ENCODE data around the gene PROX2.

- TF ChIP-seq, protein P1, sequence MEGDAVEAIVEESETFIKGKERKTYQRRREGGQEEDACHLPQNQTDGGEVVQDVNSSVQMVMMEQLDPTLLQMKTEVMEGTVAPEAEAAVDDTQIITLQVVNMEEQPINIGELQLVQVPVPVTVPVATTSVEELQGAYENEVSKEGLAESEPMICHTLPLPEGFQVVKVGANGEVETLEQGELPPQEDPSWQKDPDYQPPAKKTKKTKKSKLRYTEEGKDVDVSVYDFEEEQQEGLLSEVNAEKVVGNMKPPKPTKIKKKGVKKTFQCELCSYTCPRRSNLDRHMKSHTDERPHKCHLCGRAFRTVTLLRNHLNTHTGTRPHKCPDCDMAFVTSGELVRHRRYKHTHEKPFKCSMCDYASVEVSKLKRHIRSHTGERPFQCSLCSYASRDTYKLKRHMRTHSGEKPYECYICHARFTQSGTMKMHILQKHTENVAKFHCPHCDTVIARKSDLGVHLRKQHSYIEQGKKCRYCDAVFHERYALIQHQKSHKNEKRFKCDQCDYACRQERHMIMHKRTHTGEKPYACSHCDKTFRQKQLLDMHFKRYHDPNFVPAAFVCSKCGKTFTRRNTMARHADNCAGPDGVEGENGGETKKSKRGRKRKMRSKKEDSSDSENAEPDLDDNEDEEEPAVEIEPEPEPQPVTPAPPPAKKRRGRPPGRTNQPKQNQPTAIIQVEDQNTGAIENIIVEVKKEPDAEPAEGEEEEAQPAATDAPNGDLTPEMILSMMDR (IDR thresholded peaks at IDR 0.05; ENCODE audit: extremely low read depth in 1 of 2, insufficient read depth in 1 of 2, low read depth in 1 of 2, low read length in 2 of 2), result no peak
- TF ChIP-seq POLR2AphosphoS5 (IDR thresholded peaks at IDR 0.05; ENCODE audit: insufficient read depth, low read depth, low read length), result no peak
- TF ChIP-seq MYC (IDR thresholded peaks at IDR 0.05; ENCODE audit: low read depth, low read length), result no peak
- no peak for TF ChIP-seq JUN (IDR thresholded peaks at IDR 0.05; ENCODE audit: borderline replicate concordance, insufficient read depth, insufficient read length, low read depth)
Measured at GRCh38 chr14:74918380-74918779, 42.4 kb upstream of the PROX2 start.
